HEK293 (cell line): Measurements from ENCODE around the gene ZDHHC17.

Experiments used
- CTCF ChIA-PET: fragments of 350-600 bp; formaldehyde crosslinking; extraction: SDS; loops from one replicate; lab custom pipeline; 2021; ENCODE audit warnings: antibody characterized with exemption; lab: Yijun Ruan, JAX
- POLR2A ChIA-PET: fragments of 300-600 bp; formaldehyde crosslinking; extraction: SDS; loops from one replicate; lab custom pipeline; 2020; ENCODE audit warnings: antibody characterized with exemption, inconsistent platforms; lab: Yijun Ruan, JAX
- H3K27ac ChIP-seq: fragments of 200-500 bp; sonication (Bioruptor generic); 2 replicates; pipeline ENCODE4 v1.5.1; 2014; ENCODE audit warnings: low read depth, low read length, control low read depth, inconsistent platforms; ENCODE audit errors: extremely low read depth
- H3K36me3 ChIP-seq, 2 experiments: fragments of 200-500 bp in 1 of 2; sonication (Bioruptor generic) in 1 of 2; 1 replicate in 1 of 2; 2 replicates in 1 of 2; pipeline ENCODE4 v1.5.1; 2014 to 2017; ENCODE audit warnings: inconsistent platforms in 2 of 2, low read length in 2 of 2; ENCODE audit not compliant: control insufficient read depth in 2 of 2, insufficient read depth in 1 of 2
- H3K4me1 ChIP-seq: fragments of 200-500 bp; sonication (Bioruptor generic); 2 replicates; pipeline ENCODE4 v1.5.1; 2014; ENCODE audit warnings: mild to moderate bottlenecking, low read length, inconsistent platforms; ENCODE audit not compliant: control insufficient read depth, insufficient read depth
- H3K4me3 ChIP-seq: 2 replicates; pipeline ENCODE4 v1.5.1; 2011; ENCODE audit warnings: low read depth, mild to moderate bottlenecking, control low read depth, low read length, moderate library complexity
- H3K9me3 ChIP-seq: fragments of 200-500 bp; sonication (Bioruptor generic); 2 replicates; pipeline ENCODE4 v1.5.1; 2014; ENCODE audit warnings: low read depth, low read length, inconsistent platforms; ENCODE audit not compliant: control insufficient read depth, insufficient read depth
- FEZF1 ChIP-seq: fragments of 450-650 bp; formaldehyde crosslinking; IDR thresholded peaks from 2 replicates; pipeline ENCODE4 v1.5.1; 2016; ENCODE audit warnings: missing biosample characterization, missing genetic modification characterization
- IKZF3 ChIP-seq: fragments of 450-650 bp; IDR thresholded peaks from 2 replicates; pipeline ENCODE4 v1.5.0; 2018; ENCODE audit warnings: missing biosample characterization, mild to moderate bottlenecking, missing genetic modification characterization, moderate library complexity
- KLF1 ChIP-seq: fragments of 450-650 bp; formaldehyde crosslinking; IDR thresholded peaks from 2 replicates; pipeline ENCODE4 v1.5.1; 2016; ENCODE audit warnings: missing biosample characterization, missing genetic modification characterization
- OSR2 ChIP-seq: fragments of 450-650 bp; formaldehyde crosslinking; IDR thresholded peaks from 2 replicates; pipeline ENCODE4 v1.5.1; 2016; ENCODE audit warnings: missing biosample characterization, missing genetic modification characterization
- REST ChIP-seq: fragments of 450-650 bp; formaldehyde crosslinking; IDR thresholded peaks from 2 replicates; pipeline ENCODE4 v1.5.1; 2016; ENCODE audit warnings: missing biosample characterization, missing genetic modification characterization
- SCRT1 ChIP-seq: fragments of 450-650 bp; formaldehyde crosslinking; IDR thresholded peaks from 2 replicates; pipeline ENCODE4 v1.5.1; 2016; ENCODE audit warnings: missing biosample characterization, missing genetic modification characterization, borderline replicate concordance
- SP3 ChIP-seq: fragments of 450-650 bp; formaldehyde crosslinking; IDR thresholded peaks from 2 replicates; pipeline ENCODE4 v1.5.1; 2016; ENCODE audit warnings: missing biosample characterization, missing genetic modification characterization
- SP7 ChIP-seq: fragments of 450-650 bp; formaldehyde crosslinking; IDR thresholded peaks from 2 replicates; pipeline ENCODE4 v1.5.1; 2016; ENCODE audit warnings: missing biosample characterization, missing genetic modification characterization
- ZBTB1 ChIP-seq: fragments of 450-650 bp; formaldehyde crosslinking; IDR thresholded peaks from 2 replicates; pipeline ENCODE4 v1.5.1; 2016; ENCODE audit warnings: missing biosample characterization, missing genetic modification characterization
- ZBTB11 ChIP-seq: fragments of 450-650 bp; formaldehyde crosslinking; conservative IDR thresholded peaks from 2 replicates; pipeline ENCODE4 v1.5.1; 2016; ENCODE audit warnings: low read depth, missing biosample characterization, missing genetic modification characterization
- ZEB2 ChIP-seq: fragments of 450-650 bp; formaldehyde crosslinking; IDR thresholded peaks from 2 replicates; pipeline ENCODE4 v1.5.1; 2016; ENCODE audit warnings: missing biosample characterization, missing genetic modification characterization
- ZFP41 ChIP-seq: fragments of 450-650 bp; formaldehyde crosslinking; IDR thresholded peaks from 2 replicates; pipeline ENCODE4 v1.5.1; 2016; ENCODE audit warnings: missing biosample characterization, missing genetic modification characterization, borderline replicate concordance
- ZIC2 ChIP-seq: fragments of 450-650 bp; formaldehyde crosslinking; IDR thresholded peaks from 2 replicates; pipeline ENCODE4 v1.5.1; 2016; ENCODE audit warnings: missing biosample characterization, missing genetic modification characterization
- ZNF174 ChIP-seq: fragments of 450-650 bp; formaldehyde crosslinking; IDR thresholded peaks from 2 replicates; pipeline ENCODE4 v1.5.0; 2017; ENCODE audit warnings: missing biosample characterization, mild to moderate bottlenecking, missing genetic modification characterization
- ZNF184 ChIP-seq: fragments of 450-650 bp; IDR thresholded peaks from 2 replicates; pipeline ENCODE4 v1.5.1; 2018; ENCODE audit warnings: missing biosample characterization, mild to moderate bottlenecking, missing genetic modification characterization
- ZNF221 ChIP-seq: fragments of 450-650 bp; formaldehyde crosslinking; IDR thresholded peaks from 2 replicates; pipeline ENCODE4 v1.5.1; 2017; ENCODE audit warnings: missing biosample characterization, missing genetic modification characterization, borderline replicate concordance
- ZNF280C ChIP-seq: fragments of 450-650 bp; formaldehyde crosslinking; IDR thresholded peaks from 2 replicates; pipeline ENCODE4 v1.5.1; 2016; ENCODE audit warnings: missing biosample characterization, missing genetic modification characterization
- ZNF37A ChIP-seq: fragments of 450-650 bp; IDR thresholded peaks from 2 replicates; pipeline ENCODE4 v1.5.1; 2018; ENCODE audit warnings: missing biosample characterization, missing genetic modification characterization
- ZNF513 ChIP-seq: fragments of 450-650 bp; IDR thresholded peaks from 2 replicates; pipeline ENCODE4 v1.5.1; 2018; ENCODE audit warnings: missing biosample characterization, missing genetic modification characterization
- ZNF530 ChIP-seq: fragments of 450-650 bp; formaldehyde crosslinking; IDR thresholded peaks from 2 replicates; pipeline ENCODE4 v1.5.1; 2016; ENCODE audit warnings: low read depth, missing biosample characterization, missing genetic modification characterization
- ZNF596 ChIP-seq: fragments of 450-650 bp; IDR thresholded peaks from 2 replicates; pipeline ENCODE4 v1.5.0; 2018; ENCODE audit warnings: missing biosample characterization, mild to moderate bottlenecking, missing genetic modification characterization, moderate library complexity
- ZNF610 ChIP-seq: fragments of 450-650 bp; formaldehyde crosslinking; IDR thresholded peaks from 2 replicates; pipeline ENCODE4 v1.5.1; 2016; ENCODE audit warnings: missing biosample characterization, missing genetic modification characterization, borderline replicate concordance
- ZNF76 ChIP-seq: fragments of 450-650 bp; formaldehyde crosslinking; IDR thresholded peaks from 2 replicates; pipeline ENCODE4; 2016; ENCODE audit warnings: low read depth, missing biosample characterization, missing genetic modification characterization, borderline replicate concordance
- ZNF792 ChIP-seq: fragments of 450-650 bp; formaldehyde crosslinking; IDR thresholded peaks from 2 replicates; pipeline ENCODE4 v1.5.1; 2016; ENCODE audit warnings: missing biosample characterization, missing genetic modification characterization

The ZDHHC17 gene

GRCh38 chr12:76880519-76881023 lies 116.7 kb downstream of the ZDHHC17 start (continued):
- TF ChIP-seq SCRT1 (tag by site-specific recombination): no peak
- TF ChIP-seq ZNF184: no peak
- no peak for TF ChIP-seq ZNF37A (tag by site-specific recombination)
- TF ChIP-seq ZNF280C (tag by site-specific recombination): no peak
- TF ChIP-seq ZNF792 (tag by site-specific recombination): peak; percentile 53; the same call in 1 of the 2 replicates
- no peak for TF ChIP-seq SP7 (tag by site-specific recombination)
- no peak for TF ChIP-seq REST (tag by site-specific recombination)
- no peak for TF ChIP-seq ZEB2 (tag by site-specific recombination)
- peak; percentile 43; the same call in 1 of the 2 replicates for TF ChIP-seq KLF1 (tag by site-specific recombination)
- TF ChIP-seq FEZF1 (tag by site-specific recombination): 0 out of 2 replicates have a peak, but pooled peaks have one; percentile 10
- no peak for TF ChIP-seq ZBTB1

GRCh38 chr12:76881142-76881541 lies 117.2 kb downstream of the ZDHHC17 start:
- POLR2A ChIA-PET: interaction anchor here (1.1 kb wide), 1 partner anchor 12 kb away, joined by 3 read pairs; no protein-coding TSS in a partner anchor
- TF ChIP-seq ZNF530 (tag by site-specific recombination) (no peak), ZNF221 (tag by site-specific recombination) (no peak), ZIC2 (tag by site-specific recombination) (no peak), ZFP41 (no peak), SP3 (tag by site-specific recombination) (no peak), OSR2 (tag by site-specific recombination) (peak; percentile 20; the same call in 1 of the 2 replicates), ZBTB11 (tag by site-specific recombination) (no peak), ZNF596 (no peak), ZNF174 (no peak), ZNF513 (no peak), ZNF610 (tag by site-specific recombination) (no peak), ZNF76 (tag by site-specific recombination) (no peak), ZNF280C (tag by site-specific recombination) (no peak), IKZF3 (tag by site-specific recombination) (0 out of 2 replicates have a peak, but pooled peaks have one; percentile 61)

More at GRCh38 chr12:76881142-76881541, 117.2 kb downstream of the ZDHHC17 start:
- Histone ChIP-seq H3K9me3 (no peaks in the 10 kb centered on the region), H3K4me1 (peaks cover 32% of the 10 kb centered on the region), H3K27ac (no peak overlapping the region), H3K4me3 (no peak overlapping the region), H3K36me3 (no peaks in the 10 kb centered on the region)
- CTCF ChIA-PET: interaction anchor here (0.6 kb wide), 1 partner anchor 45 kb away, joined by 3 read pairs; no protein-coding TSS in a partner anchor
